GM12878 (cell line): ENCODE measurements around the gene AFAP1. TPM values are rescaled to one million over a fixed set of nuclear protein-coding genes. Genes with fewer than 3 reads are reported as not detected.

Source experiments
- ATF2 ChIP-seq: IDR thresholded peaks from 2 replicates; pipeline ENCODE4 v1.6.1; 2012; ENCODE audit warnings: low read length, inconsistent platforms
- BCLAF1 ChIP-seq: fragments of 450-650 bp; IDR thresholded peaks from 2 replicates; pipeline ENCODE4 v1.6.1; 2017; ENCODE audit warnings: antibody characterized with exemption, mild to moderate bottlenecking, moderate library complexity
- CEBPZ ChIP-seq: fragments of 150-350 bp; IDR thresholded peaks from 2 replicates; pipeline ENCODE4 v1.6.1; 2016; ENCODE audit warnings: low read depth, low read length
- JUNB ChIP-seq: IDR thresholded peaks from 2 replicates; pipeline ENCODE4 v1.6.1; 2016; ENCODE audit warnings: antibody characterized with exemption, mild to moderate bottlenecking
- KDM1A ChIP-seq: fragments of 200-600 bp; sonication (generic); IDR thresholded peaks from 2 replicates; pipeline ENCODE4 v1.6.1; 2016; ENCODE audit warnings: borderline replicate concordance
- MAX ChIP-seq: IDR thresholded peaks from 2 replicates; pipeline ENCODE4 v1.6.1; 2012; ENCODE audit warnings: low read depth, low read length, improper control_type of control experiment
- MYC ChIP-seq: IDR thresholded peaks from 2 replicates; pipeline ENCODE4 v1.6.1; 2011; ENCODE audit warnings: mild to moderate bottlenecking, low read length, moderate library complexity, inconsistent platforms; ENCODE audit not compliant: insufficient read depth, insufficient replicate concordance, insufficient read length, severe bottlenecking
- REST ChIP-seq: IDR thresholded peaks from 2 replicates; pipeline ENCODE4 v1.6.1; 2012; ENCODE audit warnings: mild to moderate bottlenecking, low read depth, low read length
- SMAD1 ChIP-seq: fragments of 450-650 bp; IDR thresholded peaks from 2 replicates; pipeline ENCODE4 v1.6.1; 2018; ENCODE audit warnings: mild to moderate bottlenecking, low read depth; ENCODE audit not compliant: partially characterized antibody
- ZBTB33 ChIP-seq: fragments of 450-650 bp; IDR thresholded peaks from 2 replicates; pipeline ENCODE4 v1.6.1; 2017; ENCODE audit warnings: mild to moderate bottlenecking
- ZNF274 ChIP-seq: IDR thresholded peaks from one replicate; pipeline ENCODE4 v1.8.0; 2011; ENCODE audit not compliant: insufficient read length, insufficient read depth
- ZNF622 ChIP-seq: fragments of 450-650 bp; IDR thresholded peaks from 2 replicates; pipeline ENCODE4 v1.6.1; 2017; ENCODE audit warnings: mild to moderate bottlenecking, inconsistent platforms
- polyA plus RNA-seq, 11 experiments: library from polyadenylated mRNA; depleted of rRNA in 4 of 11; unstranded in 6 of 11; stranded (reverse) in 5 of 11; fragments of >200 nt; fragmentation: Nextera tagmentation in 4 of 11; fragmentation: Illumina TruSeq in 1 of 11; extraction: Ambion mirVana in 4 of 11; extraction: Trizol in 1 of 11; gene quantifications; 1 replicate in 1 of 11; 2 replicates in 10 of 11; pipeline versions ENCODE4 v1.2.1 to v1.2.3, GENCODE V29; 2011 to 2016; ENCODE audit warnings: inconsistent platforms in 2 of 11, missing spikeins in 2 of 11, low read depth in 1 of 11
- total RNA-seq, 4 experiments: library from RNA; depleted of rRNA in 3 of 4; stranded (reverse); fragments of >200 nt in 3 of 4; fragmentation: Illumina TruSeq in 1 of 4; extraction: Trizol in 1 of 4; gene quantifications; 2 replicates each; pipeline versions ENCODE4 v1.2.1 to v1.2.3, GENCODE V29; 2013 to 2021

The AFAP1 gene
- total and polyA plus RNA-seq, 10 of the 15 experiments (the other 5 are each of a cell fraction or from before 2014, with no cell fraction given) = 0.02 to 0.23 (median 0.09) TPM; not detected in 1

- TF ChIP-seq BCLAF1 (no peak), ZBTB33 (no peak), CEBPZ (no peak), ZNF274 (no peak), REST (no peak), SMAD1 (no peak), KDM1A (no peak), ZNF622 (no peak), JUNB (no peak), MAX (no peak), ATF2 (no peak), MYC (no peak)
Measured at GRCh38 chr4:7903791-7904516, 35.7 kb downstream of the AFAP1 start (continued).
